Lung (tissue), 13 donors: ENCODE results near the gene TMEM132A. TPM values are rescaled to one million over a fixed set of nuclear protein-coding genes. Genes with fewer than 3 reads are reported as not detected.

ENCODE experiments used
- ATAC-seq: fragments of 200-7000 bp; cut with Tn5 transposase; one replicate; pipeline ENCODE4 v1.9.1; 2020; ENCODE audit warnings: moderate number of reproducible peaks; ENCODE audit not compliant: insufficient read depth, low FRiP score
- DNase-seq, 3 donors: peaks; one replicate each; pipeline ENCODE4 v3.0.0-alpha.2; 2013 to 2017
- H3K27ac ChIP-seq, 2 donors: one replicate each; pipeline ENCODE4 v1.5.1; 2013; ENCODE audit warnings: mild to moderate bottlenecking in 2 of 2, moderate library complexity in 2 of 2, control low read depth in 1 of 2, inconsistent platforms in 1 of 2, low read depth in 1 of 2, low read length in 1 of 2
- H3K27me3 ChIP-seq, 3 donors: one replicate each; pipeline ENCODE4 v1.5.1; 2013; ENCODE audit warnings: low read length in 2 of 3; ENCODE audit not compliant: control insufficient read depth in 3 of 3, insufficient read depth in 3 of 3
- H3K36me3 ChIP-seq, 4 donors: one replicate each; pipeline ENCODE4 v1.5.1; 2013; ENCODE audit warnings: low read length in 4 of 4, mild to moderate bottlenecking in 1 of 4, moderate library complexity in 1 of 4; ENCODE audit not compliant: control insufficient read depth in 4 of 4, insufficient read depth in 4 of 4
- H3K4me1 ChIP-seq, 5 donors: one replicate each; pipeline ENCODE4 v1.5.1; 2013; ENCODE audit warnings: low read length in 5 of 5, mild to moderate bottlenecking in 2 of 5, moderate library complexity in 1 of 5; ENCODE audit not compliant: control insufficient read depth in 5 of 5, insufficient read depth in 5 of 5
- H3K4me3 ChIP-seq: one replicate; pipeline ENCODE4 v1.5.1; 2013; ENCODE audit warnings: mild to moderate bottlenecking, control low read depth, moderate library complexity
- H3K9ac ChIP-seq, 2 donors: one replicate each; pipeline ENCODE4 v1.5.1; 2013; ENCODE audit warnings: low read length in 2 of 2, control low read depth in 1 of 2; ENCODE audit not compliant: insufficient read depth in 1 of 2
- H3K9me3 ChIP-seq, 4 donors: one replicate each; pipeline ENCODE4 v1.5.1; 2013; ENCODE audit warnings: low read length in 3 of 4, mild to moderate bottlenecking in 1 of 4, moderate library complexity in 1 of 4; ENCODE audit not compliant: control insufficient read depth in 4 of 4, insufficient read depth in 3 of 4
- CTCF ChIP-seq: IDR thresholded peaks from 2 replicates; pipeline ENCODE4 v1.5.1; 2012; ENCODE audit warnings: mild to moderate bottlenecking; ENCODE audit errors: control extremely low read depth, extremely low read depth
- WGBS, 2 donors: extraction: QIAGEN DNeasy Blood & Tissue Kit; methylation state at CpG; one replicate each; pipeline ENCODE4 v1.1.7; 2013; 5-methylcytosine and 5-hydroxymethylcytosine counted together
- polyA plus RNA-seq, 2 donors: library from polyadenylated mRNA; stranded (reverse); fragments of 200-250 nt; gene quantifications; one replicate each; pipeline ENCODE4 v1.2.1, GENCODE V29; 2013
- small RNA-seq: library from RNA; depleted of rRNA; stranded (forward); fragments of <200 nt; gene quantifications from one replicate; pipeline ENCODE3, GENCODE V24; 2014; ENCODE audit warnings: low replicate concordance
- total RNA-seq, 2 donors: library from RNA; depleted of rRNA in 1 of 2; stranded (reverse); fragments of >200 nt in 1 of 2; gene quantifications; one replicate each; pipeline ENCODE4 v1.2.1, GENCODE V29; 2014 to 2021
- donor health status: control.
- donor health status: control.
- donor health status: Bipolar disorder and iron deficiency.
- donor health status: healthy.
- donor health status: DM: yes; HTN: yes; CAD: no.

The TMEM132A gene
- total and polyA plus RNA-seq, 4 donors, result 6.7 to 20.5 (median 17.5) TPM

GRCh38 chr11:60985991-60986915 lies 62.0 kb downstream of the TMEM132A start:
- DNase-seq, result no peak

More at GRCh38 chr11:60985991-60986915, 62.0 kb downstream of the TMEM132A start:
- H3K27ac ChIP-seq, result peak overlapping the region in 1 of 2 donors; percentile 6
- no peak overlapping the region for H3K4me3 ChIP-seq
- H3K9me3 ChIP-seq, result peaks cover 0 to 1% (median 0%) of the 10 kb centered on the region in 4 donors
- 75 to 77% methylated on average over 17 of the region's 17 CpGs for WGBS, 2 donors
- no peaks in the 10 kb centered on the region for H3K36me3 ChIP-seq
- no peak for ATAC-seq
- H3K9ac ChIP-seq, result no peak overlapping the region
- TF ChIP-seq CTCF, result no peak
- no peaks in the 10 kb centered on the region for H3K27me3 ChIP-seq
- no peaks in the 10 kb centered on the region for H3K4me1 ChIP-seq

Small RNA genes lying within 50 kb of the gene (small RNA-seq; reads per million reads assigned to genes)
- gene RNU6-933P, result not detected

Other genes with a start within 250 kb of the TMEM132A start
- gene MS4A8, start 224.8 kb upstream of the TMEM132A start, total RNA-seq, result 10 to 100 TPM; 34.1 to 45.9 TPM
- gene MS4A8, start 224.8 kb upstream of the TMEM132A start, polyA plus RNA-seq, result 10 to 100 TPM; 11.4 to 26.5 TPM
- gene MS4A18, start 199.7 kb upstream of the TMEM132A start, total RNA-seq, result not detected
- under 1 TPM in 1 of 2 donors, not detected in 1; 0.03 TPM for gene MS4A18, start 199.7 kb upstream of the TMEM132A start, polyA plus RNA-seq
- gene MS4A15, start 167.6 kb upstream of the TMEM132A start, total RNA-seq, result 10 to 100 TPM in 1 of 2 donors, not detected in 1; 26.8 TPM
- 10 to 100 TPM in 1 of 2 donors, 1 to 10 TPM in 1; 9.8 to 38.9 TPM for gene MS4A15, start 167.6 kb upstream of the TMEM132A start, polyA plus RNA-seq
- not detected for gene MS4A10, start 139.1 kb upstream of the TMEM132A start, total RNA-seq
- gene MS4A10, start 139.1 kb upstream of the TMEM132A start, polyA plus RNA-seq, result not detected
- gene CCDC86, start 82.3 kb upstream of the TMEM132A start, total RNA-seq, result 10 to 100 TPM in 1 of 2 donors, 1 to 10 TPM in 1; 8.7 to 19.8 TPM
- gene CCDC86, start 82.3 kb upstream of the TMEM132A start, polyA plus RNA-seq, result 10 to 100 TPM; 10.1 to 25.0 TPM
- under 1 TPM; 0.18 to 0.23 TPM for gene PTGDR2, start 68.5 kb upstream of the TMEM132A start, total RNA-seq
- under 1 TPM; 0.13 to 0.16 TPM for gene PTGDR2, start 68.5 kb upstream of the TMEM132A start, polyA plus RNA-seq
- not detected for gene ZP1, start 56.9 kb upstream of the TMEM132A start, total RNA-seq
- gene ZP1, start 56.9 kb upstream of the TMEM132A start, polyA plus RNA-seq, result under 1 TPM in 1 of 2 donors, not detected in 1; 0.04 TPM
- gene PRPF19, start 17.9 kb upstream of the TMEM132A start, total RNA-seq, result 10 to 100 TPM; 49.0 to 70.6 TPM
- 10 to 100 TPM; 59.8 to 79.0 TPM for gene PRPF19, start 17.9 kb upstream of the TMEM132A start, polyA plus RNA-seq
- 100 to 1,000 TPM in 1 of 2 donors, 10 to 100 TPM in 1; 94.3 to 128 TPM for gene TMEM109, start 10.3 kb upstream of the TMEM132A start, total RNA-seq
- 100 to 1,000 TPM in 1 of 2 donors, 10 to 100 TPM in 1; 69.2 to 104 TPM for gene TMEM109, start 10.3 kb upstream of the TMEM132A start, polyA plus RNA-seq
- gene SLC15A3, start 27.7 kb downstream of the TMEM132A start, total RNA-seq, result 100 to 1,000 TPM in 1 of 2 donors, 10 to 100 TPM in 1; 29.9 to 106 TPM
- gene SLC15A3, start 27.7 kb downstream of the TMEM132A start, polyA plus RNA-seq, result 100 to 1,000 TPM in 1 of 2 donors, 10 to 100 TPM in 1; 91.6 to 166 TPM
- 1 to 10 TPM; 1.2 to 3.1 TPM for gene CD6, start 47.2 kb downstream of the TMEM132A start, total RNA-seq
- gene CD6, start 47.2 kb downstream of the TMEM132A start, polyA plus RNA-seq, result 1 to 10 TPM; 1.6 to 1.9 TPM
- 1 to 10 TPM in 1 of 2 donors, under 1 TPM in 1; 0.98 to 1.3 TPM for gene CD5, start 178.0 kb downstream of the TMEM132A start, total RNA-seq
- 1 to 10 TPM in 1 of 2 donors, under 1 TPM in 1; 0.45 to 1.3 TPM for gene CD5, start 178.0 kb downstream of the TMEM132A start, polyA plus RNA-seq
- gene VPS37C, start 237.0 kb downstream of the TMEM132A start, total RNA-seq, result 10 to 100 TPM; 14.8 to 35.8 TPM
- 10 to 100 TPM; 20.7 to 23.9 TPM for gene VPS37C, start 237.0 kb downstream of the TMEM132A start, polyA plus RNA-seq